ENCODE measurements around the gene CTBP2.

The CTBP2 gene

DNA sequence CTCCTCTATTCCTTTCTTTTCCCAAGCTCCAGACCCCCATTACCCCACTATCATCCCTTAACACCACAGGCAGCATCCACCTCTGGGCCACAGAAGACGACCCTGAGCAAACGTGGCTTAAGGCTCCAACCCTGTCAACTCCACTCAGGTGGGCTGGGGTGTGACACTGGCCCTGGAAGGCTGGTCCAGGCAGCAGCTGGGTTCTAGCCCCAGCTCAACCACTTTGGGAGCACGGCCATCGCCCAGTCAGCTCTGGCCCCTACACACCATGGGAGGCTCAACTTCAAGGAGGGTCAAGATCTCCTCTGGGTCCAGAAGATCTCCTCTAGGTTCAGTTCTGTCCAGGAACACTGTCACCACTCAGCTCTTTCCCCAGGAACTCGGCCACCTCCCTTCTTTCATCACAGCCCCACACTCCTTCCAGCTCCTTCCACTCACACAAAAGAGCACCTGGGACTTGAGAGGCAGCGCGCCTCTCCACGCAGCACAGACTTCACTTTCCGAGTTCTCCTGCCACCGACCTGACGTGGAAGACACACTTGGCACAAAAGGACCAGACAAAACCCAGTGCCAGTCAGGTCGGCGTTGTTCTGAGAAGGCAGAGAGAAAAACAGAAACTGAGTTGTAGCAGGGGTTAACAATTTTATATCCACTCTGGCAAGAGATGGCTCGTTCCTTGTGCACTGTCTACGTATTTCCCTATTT lies 84.1 kb downstream of the CTBP2 start:
- Histone ChIP-seq H3K9ac (ENCODE audit: low read length) (no peak overlapping the region), H3K4me1 (ENCODE audit: control insufficient read depth, insufficient read depth, low read length) (no peaks in the 10 kb centered on the region), H3K4me3 (ENCODE audit: low read length) (no peak overlapping the region), H3K36me3 (ENCODE audit: control insufficient read depth, insufficient read depth, low read length, severe bottlenecking) (peaks cover 10% of the 10 kb centered on the region), H3K9me3 (ENCODE audit: control insufficient read depth, low read length) (no peaks in the 10 kb centered on the region), H3K27me3 (replicated peaks; ENCODE audit: control insufficient read depth, insufficient read depth, low read length) (no peaks in the 10 kb centered on the region)
- DNase-seq (ENCODE audit: low read depth), result no peak

DNA sequence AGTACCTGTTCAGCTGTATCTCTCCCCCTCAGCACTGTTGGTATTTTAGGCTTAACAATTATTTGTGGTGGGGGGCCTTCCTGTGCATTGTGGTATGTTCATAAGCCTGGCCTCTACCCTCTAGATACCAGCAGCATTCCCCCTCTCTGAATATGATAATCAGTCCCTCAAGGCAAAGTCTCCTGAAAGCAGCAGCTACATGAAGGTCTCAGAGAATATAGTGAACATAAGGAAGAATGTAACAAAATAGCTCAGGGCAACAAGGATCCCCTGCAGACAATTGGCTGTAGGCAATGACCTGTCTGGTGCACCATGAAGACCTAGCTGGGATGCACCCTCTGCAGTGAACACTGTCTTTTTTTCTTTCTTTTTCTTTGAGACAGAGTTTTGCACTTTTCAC lies 86.4 kb downstream of the CTBP2 start:
- DNase-seq (ENCODE audit: low read depth), result no peak
- H3K4me3 ChIP-seq (ENCODE audit: low read length), result no peak overlapping the region
- H3K9ac ChIP-seq (ENCODE audit: low read length), result no peak overlapping the region
- no peaks in the 10 kb centered on the region for H3K4me1 ChIP-seq (ENCODE audit: control insufficient read depth, insufficient read depth, low read length)
- H3K9me3 ChIP-seq (ENCODE audit: control insufficient read depth, low read length), result no peaks in the 10 kb centered on the region
- peaks cover 5% of the 10 kb centered on the region for H3K36me3 ChIP-seq (ENCODE audit: control insufficient read depth, insufficient read depth, low read length, severe bottlenecking)
- no peaks in the 10 kb centered on the region for H3K27me3 ChIP-seq (replicated peaks; ENCODE audit: control insufficient read depth, insufficient read depth, low read length)

DNA sequence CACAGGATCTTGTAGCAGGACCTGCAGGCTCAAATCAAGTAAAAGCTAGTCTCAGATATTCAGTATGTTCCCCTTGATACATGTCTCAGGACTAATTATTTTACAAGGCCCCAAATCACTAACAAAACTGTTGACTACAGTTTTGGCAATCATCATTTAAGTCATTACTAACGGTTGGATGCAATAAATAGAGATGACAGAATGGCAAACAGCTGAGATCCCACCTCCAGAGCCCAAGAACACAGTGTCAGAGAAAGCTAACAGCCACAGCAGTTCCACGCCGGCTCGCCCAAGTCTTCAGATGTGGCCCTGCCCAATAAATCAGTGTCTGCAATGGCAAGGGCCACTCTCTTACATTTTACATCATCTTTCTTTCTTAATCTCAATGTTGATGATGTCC lies 87.6 kb downstream of the CTBP2 start:
- no peaks in the 10 kb centered on the region for H3K4me1 ChIP-seq (ENCODE audit: control insufficient read depth, insufficient read depth, low read length)
- no peak overlapping the region for H3K9ac ChIP-seq (ENCODE audit: low read length)
- no peak overlapping the region for H3K4me3 ChIP-seq (ENCODE audit: low read length)
- DNase-seq (ENCODE audit: low read depth), result no peak
- H3K27me3 ChIP-seq (replicated peaks; ENCODE audit: control insufficient read depth, insufficient read depth, low read length), result no peaks in the 10 kb centered on the region
- no peaks in the 10 kb centered on the region for H3K9me3 ChIP-seq (ENCODE audit: control insufficient read depth, low read length)
- H3K36me3 ChIP-seq (ENCODE audit: control insufficient read depth, insufficient read depth, low read length, severe bottlenecking), result peaks cover 5% of the 10 kb centered on the region

DNA sequence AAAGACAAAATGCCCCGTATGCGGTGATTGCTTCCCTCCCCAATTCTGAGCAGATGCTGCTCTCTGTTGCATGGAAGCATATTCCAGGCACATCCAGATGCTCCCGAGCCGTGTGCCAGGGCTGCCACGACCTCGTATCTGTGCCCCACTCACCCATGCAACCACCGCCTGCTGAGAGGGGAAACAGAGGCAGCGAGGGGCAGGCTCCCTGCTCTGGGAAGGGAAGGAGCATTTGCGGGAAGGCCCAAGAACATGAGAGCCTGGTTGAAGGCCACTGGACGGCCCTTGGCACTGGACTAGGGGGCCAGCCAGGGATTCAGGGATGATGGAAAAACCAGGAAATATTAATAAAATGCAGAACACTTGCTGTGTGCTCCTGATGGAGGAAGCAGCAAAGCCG lies 89.4 kb downstream of the CTBP2 start:
- Histone ChIP-seq H3K9me3 (ENCODE audit: control insufficient read depth, low read length) (no peaks in the 10 kb centered on the region), H3K9ac (ENCODE audit: low read length) (no peak overlapping the region), H3K27me3 (replicated peaks; ENCODE audit: control insufficient read depth, insufficient read depth, low read length) (no peaks in the 10 kb centered on the region), H3K36me3 (ENCODE audit: control insufficient read depth, insufficient read depth, low read length, severe bottlenecking) (peaks cover 5% of the 10 kb centered on the region), H3K4me3 (ENCODE audit: low read length) (no peak overlapping the region), H3K4me1 (ENCODE audit: control insufficient read depth, insufficient read depth, low read length) (no peaks in the 10 kb centered on the region)
- DNase-seq (ENCODE audit: low read depth), result no peak

DNA sequence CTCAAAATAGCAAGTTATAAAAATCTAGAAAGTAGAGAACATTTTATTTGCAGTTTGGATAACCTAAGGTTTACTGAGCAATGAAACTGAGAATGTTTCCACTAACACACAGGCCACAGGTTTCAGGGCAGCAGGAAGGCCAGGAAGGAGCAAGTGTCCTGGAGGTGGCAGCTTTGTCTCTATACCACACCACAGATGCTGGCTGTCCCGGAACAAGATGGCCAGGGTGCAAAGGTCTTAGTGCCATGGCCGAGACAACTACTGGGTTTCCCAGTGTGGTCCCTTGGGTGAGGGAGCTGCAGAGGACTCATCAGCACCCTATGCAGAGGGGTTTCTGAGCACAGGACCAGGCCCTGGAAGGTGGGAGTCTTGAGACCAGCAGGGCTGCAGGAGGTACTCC lies 92.0 kb downstream of the CTBP2 start:
- no peak for DNase-seq (ENCODE audit: low read depth)
- Histone ChIP-seq H3K36me3 (ENCODE audit: control insufficient read depth, insufficient read depth, low read length, severe bottlenecking) (peaks cover 5% of the 10 kb centered on the region), H3K9me3 (ENCODE audit: control insufficient read depth, low read length) (no peaks in the 10 kb centered on the region), H3K4me3 (ENCODE audit: low read length) (no peak overlapping the region), H3K27me3 (replicated peaks; ENCODE audit: control insufficient read depth, insufficient read depth, low read length) (no peaks in the 10 kb centered on the region), H3K9ac (ENCODE audit: low read length) (no peak overlapping the region), H3K4me1 (ENCODE audit: control insufficient read depth, insufficient read depth, low read length) (peaks cover 16% of the 10 kb centered on the region)

DNA sequence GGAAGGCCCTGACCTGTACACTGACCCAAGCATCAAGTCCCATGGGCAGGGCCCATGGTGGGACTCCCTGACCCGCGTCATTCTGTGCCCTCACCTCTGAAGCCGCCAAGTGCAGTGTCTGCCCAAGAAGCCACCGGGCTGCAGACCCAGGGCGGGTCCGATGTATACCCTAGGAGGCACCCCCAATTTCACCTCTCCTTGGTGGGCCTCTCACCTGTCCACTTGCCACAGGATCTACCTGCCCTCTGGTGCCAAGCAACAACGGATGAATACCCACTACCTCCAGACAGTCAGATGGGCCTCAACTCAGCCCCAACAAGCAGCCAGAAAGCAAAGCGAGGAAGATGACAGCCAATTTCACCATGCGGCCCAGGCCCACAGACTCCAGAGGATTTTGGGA lies 92.6 kb downstream of the CTBP2 start:
- H3K9me3 ChIP-seq (ENCODE audit: control insufficient read depth, low read length), result no peaks in the 10 kb centered on the region
- peaks cover 22% of the 10 kb centered on the region for H3K4me1 ChIP-seq (ENCODE audit: control insufficient read depth, insufficient read depth, low read length)
- no peaks in the 10 kb centered on the region for H3K27me3 ChIP-seq (replicated peaks; ENCODE audit: control insufficient read depth, insufficient read depth, low read length)
- H3K36me3 ChIP-seq (ENCODE audit: control insufficient read depth, insufficient read depth, low read length, severe bottlenecking), result no peaks in the 10 kb centered on the region
- no peak overlapping the region for H3K4me3 ChIP-seq (ENCODE audit: low read length)
- DNase-seq (ENCODE audit: low read depth), result no peak
- H3K9ac ChIP-seq (ENCODE audit: low read length), result no peak overlapping the region

DNA sequence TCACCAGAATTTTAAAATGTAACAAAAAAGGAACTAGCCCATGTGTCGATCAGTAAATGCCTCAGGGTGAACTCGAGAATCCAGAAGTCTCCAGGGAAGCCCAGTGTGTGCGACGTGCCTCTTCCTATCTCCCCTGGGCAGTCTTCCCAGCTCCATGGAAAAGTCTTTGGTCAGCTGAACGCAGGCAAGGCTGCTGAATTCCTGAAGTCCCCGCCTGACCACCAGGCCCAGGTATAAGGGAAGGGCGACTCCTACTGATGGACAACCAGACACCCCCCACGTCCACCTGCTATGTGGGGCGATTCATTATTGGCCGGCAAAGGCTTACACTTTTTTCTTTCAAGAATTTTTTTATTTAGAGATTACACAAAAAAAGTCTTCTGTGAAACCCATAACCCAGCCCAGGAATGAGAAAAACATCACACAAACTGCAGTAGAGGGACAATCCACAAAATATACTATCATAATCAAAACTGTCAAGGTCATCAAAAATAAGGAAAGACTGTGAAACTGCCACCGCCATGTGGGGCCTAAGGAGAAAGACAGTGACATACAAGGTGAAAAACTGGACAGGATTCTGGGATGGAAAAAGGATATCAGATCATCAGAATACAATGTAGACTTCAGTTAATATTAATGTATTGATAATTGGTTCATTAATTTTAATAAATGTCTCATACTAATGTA lies 93.5 kb downstream of the CTBP2 start:
- no peak for DNase-seq (ENCODE audit: low read depth)

DNA sequence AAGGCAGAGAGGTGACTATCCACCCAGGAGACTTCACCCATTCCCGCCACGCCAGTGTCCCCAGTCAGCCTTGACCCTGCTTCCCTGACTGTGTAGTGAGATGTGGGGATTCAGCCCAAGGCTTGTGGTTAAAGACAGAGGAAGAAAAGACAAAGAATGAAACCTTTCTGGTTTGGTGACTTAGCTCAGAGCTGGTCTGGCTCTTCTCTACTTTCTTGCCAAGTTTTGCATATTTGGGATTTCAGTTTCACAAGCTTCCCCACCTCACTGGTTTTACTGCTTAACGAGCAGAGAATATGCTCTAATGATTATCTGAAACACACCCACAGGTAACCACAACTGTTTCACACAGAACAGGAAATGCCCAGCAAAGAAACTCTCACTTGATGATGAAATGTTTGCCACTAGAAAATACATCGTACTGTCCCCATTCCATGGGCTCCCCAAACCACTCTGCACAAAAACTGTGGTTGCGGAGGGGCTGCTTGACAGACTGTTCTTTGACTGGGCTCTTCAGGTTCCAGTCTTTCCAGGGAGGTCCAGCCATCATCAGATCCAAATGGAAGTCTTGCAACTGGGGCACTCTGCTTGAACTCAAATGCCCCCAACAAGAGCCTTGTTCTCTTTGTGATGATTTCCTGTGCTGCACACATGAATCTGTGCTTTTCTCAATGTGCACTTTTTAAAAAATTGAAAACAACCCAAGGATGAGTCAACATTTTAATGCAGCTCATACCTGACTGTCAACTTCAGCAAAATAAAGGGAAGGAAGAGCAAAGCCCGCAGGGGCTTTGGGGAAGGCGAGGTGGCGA lies 95.5 kb downstream of the CTBP2 start:
- Histone ChIP-seq H3K4me1 (ENCODE audit: control insufficient read depth, insufficient read depth, low read length) (peaks cover 45% of the 10 kb centered on the region), H3K27me3 (replicated peaks; ENCODE audit: control insufficient read depth, insufficient read depth, low read length) (no peaks in the 10 kb centered on the region), H3K9ac (ENCODE audit: low read length) (no peak overlapping the region), H3K4me3 (ENCODE audit: low read length) (no peak overlapping the region), H3K9me3 (ENCODE audit: control insufficient read depth, low read length) (no peaks in the 10 kb centered on the region), H3K36me3 (ENCODE audit: control insufficient read depth, insufficient read depth, low read length, severe bottlenecking) (no peaks in the 10 kb centered on the region)
- peak; percentile 64 for DNase-seq (ENCODE audit: low read depth)

More for the DNA sequence above, 93.5 kb downstream of the CTBP2 start:
- peaks cover 26% of the 10 kb centered on the region for H3K4me1 ChIP-seq (ENCODE audit: control insufficient read depth, insufficient read depth, low read length)
- H3K4me3 ChIP-seq (ENCODE audit: low read length), result no peak overlapping the region
- H3K9me3 ChIP-seq (ENCODE audit: control insufficient read depth, low read length), result no peaks in the 10 kb centered on the region
- H3K36me3 ChIP-seq (ENCODE audit: control insufficient read depth, insufficient read depth, low read length, severe bottlenecking), result no peaks in the 10 kb centered on the region
- no peaks in the 10 kb centered on the region for H3K27me3 ChIP-seq (replicated peaks; ENCODE audit: control insufficient read depth, insufficient read depth, low read length)
- no peak overlapping the region for H3K9ac ChIP-seq (ENCODE audit: low read length)

DNA sequence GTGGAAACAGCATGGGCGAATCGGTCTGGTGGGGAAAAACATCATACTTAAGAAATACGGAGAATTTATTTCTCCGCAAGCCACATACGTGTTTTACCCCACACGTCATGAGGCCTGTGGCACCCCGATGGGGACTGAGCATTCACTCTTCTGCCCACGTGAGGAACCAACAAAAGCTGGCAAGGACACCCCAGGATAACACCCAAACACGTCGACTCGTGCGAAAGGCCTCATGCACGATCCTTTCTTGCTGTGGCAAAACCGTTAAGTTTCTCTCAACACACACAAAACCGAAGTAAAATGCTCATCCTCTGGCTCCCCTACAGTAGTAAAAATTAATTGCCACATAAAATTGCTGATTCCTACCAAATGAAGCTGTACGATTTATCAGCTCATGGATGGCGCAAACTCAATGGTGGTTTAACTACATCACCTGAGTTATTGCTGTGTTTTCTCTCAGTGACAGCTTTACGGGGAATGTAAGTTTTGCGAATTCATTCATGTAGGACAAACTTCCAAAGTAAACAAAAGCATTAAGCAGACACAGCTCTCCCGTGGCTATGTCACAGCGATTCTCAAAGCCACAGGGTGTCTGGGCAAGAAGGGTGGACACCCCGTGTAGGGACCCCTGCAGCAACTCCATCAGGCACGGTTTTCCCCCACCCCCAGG lies 97.0 kb downstream of the CTBP2 start:
- H3K9ac ChIP-seq (ENCODE audit: low read length), result no peak overlapping the region
- DNase-seq (ENCODE audit: low read depth), result no peak
- no peaks in the 10 kb centered on the region for H3K27me3 ChIP-seq (replicated peaks; ENCODE audit: control insufficient read depth, insufficient read depth, low read length)

DNA sequence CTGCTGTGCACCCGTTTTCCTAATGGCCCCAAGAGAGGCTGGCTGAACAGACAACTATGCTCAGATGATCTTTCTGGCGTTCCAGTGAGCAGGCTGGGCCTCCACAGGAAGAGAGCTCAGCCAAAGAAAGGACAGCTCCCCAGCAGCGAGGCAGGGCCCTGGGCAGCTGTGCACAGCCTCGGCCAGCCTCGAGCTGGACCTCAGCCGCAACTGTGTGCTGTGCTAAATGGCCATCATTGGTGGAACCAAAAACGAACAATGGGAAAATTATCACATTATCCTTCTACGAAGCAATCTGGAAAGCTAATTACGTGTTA lies 97.5 kb downstream of the CTBP2 start:
- DNase-seq (ENCODE audit: low read depth), result no peak
- Histone ChIP-seq H3K4me3 (ENCODE audit: low read length) (no peak overlapping the region), H3K9ac (ENCODE audit: low read length) (no peak overlapping the region), H3K4me1 (ENCODE audit: control insufficient read depth, insufficient read depth, low read length) (peaks cover 51% of the 10 kb centered on the region), H3K27me3 (replicated peaks; ENCODE audit: control insufficient read depth, insufficient read depth, low read length) (no peaks in the 10 kb centered on the region), H3K9me3 (ENCODE audit: control insufficient read depth, low read length) (no peaks in the 10 kb centered on the region), H3K36me3 (ENCODE audit: control insufficient read depth, insufficient read depth, low read length, severe bottlenecking) (no peaks in the 10 kb centered on the region)

More for the DNA sequence above, 97.0 kb downstream of the CTBP2 start:
- Histone ChIP-seq H3K4me3 (ENCODE audit: low read length) (no peak overlapping the region), H3K36me3 (ENCODE audit: control insufficient read depth, insufficient read depth, low read length, severe bottlenecking) (no peaks in the 10 kb centered on the region), H3K9me3 (ENCODE audit: control insufficient read depth, low read length) (no peaks in the 10 kb centered on the region), H3K4me1 (ENCODE audit: control insufficient read depth, insufficient read depth, low read length) (peaks cover 48% of the 10 kb centered on the region)

Measured in adipocyte (in vitro differentiated cells).